Measurements from ENCODE around the gene C18orf63.
"Not testable (repeated sequence)": the region's sequence is repeated elsewhere in the genome, so short reads cannot be mapped to it uniquely, and the experiment has no call there.

Gene C18orf63

DNA sequence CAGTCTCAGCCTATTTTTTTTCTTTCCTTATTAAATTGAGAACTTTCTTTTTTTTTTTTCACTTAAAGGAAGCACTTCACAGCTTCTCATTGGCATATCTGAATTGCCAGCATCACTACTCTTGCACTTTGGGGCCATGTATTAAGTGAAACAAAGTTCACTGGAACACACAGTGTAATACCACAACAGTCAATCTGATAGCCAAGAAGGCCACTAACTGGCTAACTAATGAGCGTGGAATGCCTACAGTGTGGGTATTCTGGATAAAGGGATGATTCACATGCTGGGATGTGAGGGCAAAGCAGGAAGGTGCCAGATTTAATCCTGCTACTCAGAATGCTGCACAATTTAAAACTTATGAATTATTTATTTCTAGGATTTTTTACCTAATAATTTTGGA lies 11.7 kb upstream of the C18orf63 start:
- no peak overlapping the region for H3K9ac ChIP-seq (ENCODE audit: low read depth, low read length)
- H3K4me1 ChIP-seq (ENCODE audit: control insufficient read depth, insufficient read depth, low read length), result no peaks in the 10 kb centered on the region
- H3K27me3 ChIP-seq (ENCODE audit: control insufficient read depth, insufficient read depth, low read length), result no peaks in the 10 kb centered on the region
- H3K36me3 ChIP-seq (ENCODE audit: control insufficient read depth, insufficient read depth, low read length), result no peaks in the 10 kb centered on the region
- H3K9me3 ChIP-seq (ENCODE audit: control insufficient read depth, insufficient read depth, low read length), result no peaks in the 10 kb centered on the region
- H3K4me3 ChIP-seq (ENCODE audit: low read depth, low read length), result no peak overlapping the region

DNA sequence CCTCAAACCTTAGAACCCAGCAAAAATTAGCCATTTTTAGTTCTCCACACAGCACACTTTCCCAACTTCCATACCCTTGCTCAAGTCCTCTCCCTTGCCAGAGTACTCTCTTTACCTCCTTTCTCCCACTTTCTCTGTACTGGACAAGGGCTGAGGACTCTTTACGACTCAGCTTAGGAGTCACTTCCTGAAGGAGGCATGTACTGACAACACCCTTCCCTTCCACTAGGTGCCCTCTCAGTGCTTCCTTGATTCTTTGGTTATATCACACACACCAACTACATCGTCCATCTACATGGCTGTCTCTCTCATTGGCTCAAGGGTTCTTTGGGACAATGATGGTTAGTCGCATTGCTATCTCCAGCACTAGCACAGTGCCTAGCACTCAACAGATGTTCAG lies 5.2 kb upstream of the C18orf63 start:
- H3K4me3 ChIP-seq (ENCODE audit: low read depth, low read length), result no peak overlapping the region
- no peaks in the 10 kb centered on the region for H3K9me3 ChIP-seq (ENCODE audit: control insufficient read depth, insufficient read depth, low read length)
- H3K4me1 ChIP-seq (ENCODE audit: control insufficient read depth, insufficient read depth, low read length), result no peaks in the 10 kb centered on the region
- no peak overlapping the region for H3K9ac ChIP-seq (ENCODE audit: low read depth, low read length)
- no peaks in the 10 kb centered on the region for H3K27me3 ChIP-seq (ENCODE audit: control insufficient read depth, insufficient read depth, low read length)
- H3K36me3 ChIP-seq (ENCODE audit: control insufficient read depth, insufficient read depth, low read length), result no peaks in the 10 kb centered on the region

DNA sequence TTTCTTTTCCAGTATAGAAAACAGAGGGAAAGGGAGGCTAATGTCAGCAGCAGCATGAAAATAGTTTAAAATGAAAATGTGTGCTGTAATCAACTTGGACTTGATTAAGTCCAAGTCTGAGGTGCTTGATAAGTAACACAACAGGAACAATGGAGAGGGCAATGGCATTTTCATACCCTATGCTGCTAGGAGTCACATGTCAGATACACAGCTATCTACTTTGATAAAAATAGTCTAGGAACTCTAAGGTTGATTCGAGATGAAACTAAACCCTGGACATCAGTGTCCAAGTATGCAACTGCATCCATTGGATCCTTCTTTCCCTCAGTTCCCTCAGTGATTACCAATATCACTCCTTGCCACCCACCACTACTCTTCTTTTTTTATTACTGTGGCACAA lies 4.6 kb upstream of the C18orf63 start:
- H3K9me3 ChIP-seq (ENCODE audit: control insufficient read depth, insufficient read depth, low read length), result no peaks in the 10 kb centered on the region
- no peaks in the 10 kb centered on the region for H3K36me3 ChIP-seq (ENCODE audit: control insufficient read depth, insufficient read depth, low read length)
- no peaks in the 10 kb centered on the region for H3K4me1 ChIP-seq (ENCODE audit: control insufficient read depth, insufficient read depth, low read length)
- no peaks in the 10 kb centered on the region for H3K27me3 ChIP-seq (ENCODE audit: control insufficient read depth, insufficient read depth, low read length)
- H3K4me3 ChIP-seq (ENCODE audit: low read depth, low read length), result no peak overlapping the region
- H3K9ac ChIP-seq (ENCODE audit: low read depth, low read length), result no peak overlapping the region

DNA sequence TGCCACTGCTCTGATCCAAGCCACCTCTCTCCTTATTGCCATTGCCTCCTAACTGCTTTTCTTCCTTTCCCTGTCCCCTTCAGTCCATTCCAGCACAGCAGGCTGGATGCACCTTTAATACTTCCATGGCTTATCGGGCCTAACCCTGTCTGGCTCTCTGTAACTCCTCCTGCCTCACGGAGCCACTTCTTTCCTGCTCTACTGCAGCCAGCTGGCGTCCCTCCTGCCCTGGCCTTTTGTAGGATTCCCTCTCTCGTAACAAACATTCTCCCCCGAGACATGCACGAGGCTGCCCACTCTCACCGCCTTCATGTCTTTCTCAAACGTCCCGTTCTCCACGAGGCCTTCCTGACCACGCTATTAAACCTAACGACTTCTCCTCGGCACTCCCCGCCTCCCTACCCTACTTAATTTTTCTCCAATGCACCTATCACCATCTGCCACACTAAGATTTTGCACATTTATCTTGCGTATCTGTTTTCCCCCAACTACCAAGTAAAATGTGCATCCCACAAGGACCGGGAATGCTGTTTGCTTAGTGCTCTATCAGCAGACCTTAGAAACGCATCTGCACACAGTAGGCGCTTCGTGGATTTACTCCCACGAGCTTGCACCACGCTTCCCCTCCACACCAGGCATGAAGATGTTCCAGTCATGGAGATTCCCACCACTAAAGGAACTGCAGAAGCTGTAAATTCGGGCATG lies 728 bp upstream of the C18orf63 start:
- H3K36me3 ChIP-seq (ENCODE audit: control insufficient read depth, insufficient read depth, low read length), result no peaks in the 10 kb centered on the region
- no peak overlapping the region for H3K4me3 ChIP-seq (ENCODE audit: low read depth, low read length)
- H3K27me3 ChIP-seq (ENCODE audit: control insufficient read depth, insufficient read depth, low read length), result no peaks in the 10 kb centered on the region
- no peak overlapping the region for H3K9ac ChIP-seq (ENCODE audit: low read depth, low read length)
- H3K4me1 ChIP-seq (ENCODE audit: control insufficient read depth, insufficient read depth, low read length), result no peaks in the 10 kb centered on the region
- no peaks in the 10 kb centered on the region for H3K9me3 ChIP-seq (ENCODE audit: control insufficient read depth, insufficient read depth, low read length)

DNA sequence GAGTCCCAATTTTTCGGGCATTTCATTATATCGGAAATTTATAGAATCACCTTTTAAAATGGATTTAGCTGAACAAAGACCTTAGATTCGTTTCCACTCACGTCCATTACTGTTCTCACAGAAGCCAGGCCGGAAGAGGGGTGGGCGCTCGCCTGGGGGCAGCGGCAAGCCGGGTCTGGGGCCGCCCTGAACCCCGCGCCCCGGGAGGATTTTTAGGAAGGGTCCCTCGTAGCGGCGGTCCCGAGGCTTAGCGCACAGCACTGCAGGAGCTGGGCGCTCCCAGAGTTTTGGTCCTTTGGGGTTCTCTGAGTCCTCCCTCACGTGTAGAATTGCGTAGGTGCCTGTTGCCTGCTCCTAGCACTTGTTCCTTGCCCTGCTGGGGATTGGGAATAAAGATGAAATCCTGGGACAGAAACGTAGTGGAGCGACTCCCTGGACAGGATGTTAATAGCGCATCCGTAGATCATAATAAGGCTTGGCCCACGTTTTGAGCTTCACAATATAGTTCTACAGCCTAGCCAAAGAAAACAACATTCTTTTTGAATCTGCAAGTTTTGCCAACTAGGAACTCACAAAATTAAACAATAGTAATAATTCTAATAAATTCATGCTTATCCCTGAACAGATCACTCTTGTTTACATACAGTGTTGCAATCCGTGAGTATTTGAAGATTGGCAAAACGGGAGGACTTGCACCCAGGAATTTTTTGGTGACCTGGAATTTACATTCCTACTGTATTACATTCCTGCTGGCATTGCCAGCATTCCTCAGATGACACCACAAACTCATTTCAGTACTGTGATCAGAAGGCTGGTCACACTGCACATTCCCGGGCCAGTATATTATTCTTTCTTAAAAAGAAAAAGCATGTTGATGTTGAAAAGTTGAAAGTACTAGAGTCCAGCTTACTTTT lies 875 bp downstream of the C18orf63 start:
- no peaks in the 10 kb centered on the region for H3K9me3 ChIP-seq (ENCODE audit: control insufficient read depth, insufficient read depth, low read length)
- H3K36me3 ChIP-seq (ENCODE audit: control insufficient read depth, insufficient read depth, low read length), result no peaks in the 10 kb centered on the region
- no peaks in the 10 kb centered on the region for H3K27me3 ChIP-seq (ENCODE audit: control insufficient read depth, insufficient read depth, low read length)
- no peaks in the 10 kb centered on the region for H3K4me1 ChIP-seq (ENCODE audit: control insufficient read depth, insufficient read depth, low read length)
- no peak overlapping the region for H3K9ac ChIP-seq (ENCODE audit: low read depth, low read length)
- H3K4me3 ChIP-seq (ENCODE audit: low read depth, low read length), result no peak overlapping the region

DNA sequence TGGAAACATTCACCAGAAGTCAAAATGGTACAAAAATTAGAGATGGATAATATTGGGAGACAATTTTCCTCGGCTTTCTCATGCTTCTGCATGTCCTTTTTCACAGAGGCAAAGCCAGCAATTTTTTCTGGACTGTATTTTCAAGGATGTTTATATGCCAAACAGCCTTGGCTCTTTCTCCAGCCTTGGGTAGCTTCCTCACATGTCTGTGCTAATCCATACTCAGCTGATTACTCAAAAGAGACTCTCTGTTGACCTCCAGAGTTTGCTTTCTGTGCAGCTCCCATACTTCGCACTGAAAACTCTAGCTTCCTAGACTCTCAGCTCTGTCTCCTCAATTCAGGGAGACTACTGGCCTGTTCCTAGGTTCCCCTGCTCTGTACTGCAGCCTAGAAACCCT lies 10.6 kb downstream of the C18orf63 start:
- Histone ChIP-seq H3K4me1 (ENCODE audit: control insufficient read depth, insufficient read depth, low read length) (no peaks in the 10 kb centered on the region), H3K9me3 (ENCODE audit: control insufficient read depth, insufficient read depth, low read length) (no peaks in the 10 kb centered on the region), H3K36me3 (ENCODE audit: control insufficient read depth, insufficient read depth, low read length) (no peaks in the 10 kb centered on the region), H3K4me3 (ENCODE audit: low read depth, low read length) (no peak overlapping the region), H3K9ac (ENCODE audit: low read depth, low read length) (no peak overlapping the region), H3K27me3 (ENCODE audit: control insufficient read depth, insufficient read depth, low read length) (no peaks in the 10 kb centered on the region)

DNA sequence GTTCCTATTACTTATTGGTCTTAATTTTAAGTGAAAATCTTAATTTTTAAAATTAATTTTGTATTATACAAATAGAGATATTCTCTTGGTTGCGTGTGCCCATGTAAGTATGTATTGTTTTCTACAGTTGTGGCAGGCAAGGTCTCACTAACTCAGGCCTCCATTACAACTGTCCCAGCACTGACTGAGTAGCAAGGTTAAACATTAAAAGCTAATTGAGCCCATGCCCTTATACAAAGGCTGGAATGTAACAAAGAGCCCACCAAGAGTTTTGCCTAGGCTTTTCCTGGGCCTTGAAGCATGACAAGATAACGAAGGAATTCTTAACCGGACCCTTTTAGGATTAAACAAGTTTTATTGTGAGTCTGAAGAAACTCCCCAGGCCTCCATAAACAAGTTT lies 11.2 kb downstream of the C18orf63 start:
- H3K36me3 ChIP-seq (ENCODE audit: control insufficient read depth, insufficient read depth, low read length); H3K9ac ChIP-seq (ENCODE audit: low read depth, low read length); H3K27me3 ChIP-seq (ENCODE audit: control insufficient read depth, insufficient read depth, low read length); H3K4me3 ChIP-seq (ENCODE audit: low read depth, low read length); H3K9me3 ChIP-seq (ENCODE audit: control insufficient read depth, insufficient read depth, low read length); H3K4me1 ChIP-seq (ENCODE audit: control insufficient read depth, insufficient read depth, low read length): not testable (repeated sequence)

DNA sequence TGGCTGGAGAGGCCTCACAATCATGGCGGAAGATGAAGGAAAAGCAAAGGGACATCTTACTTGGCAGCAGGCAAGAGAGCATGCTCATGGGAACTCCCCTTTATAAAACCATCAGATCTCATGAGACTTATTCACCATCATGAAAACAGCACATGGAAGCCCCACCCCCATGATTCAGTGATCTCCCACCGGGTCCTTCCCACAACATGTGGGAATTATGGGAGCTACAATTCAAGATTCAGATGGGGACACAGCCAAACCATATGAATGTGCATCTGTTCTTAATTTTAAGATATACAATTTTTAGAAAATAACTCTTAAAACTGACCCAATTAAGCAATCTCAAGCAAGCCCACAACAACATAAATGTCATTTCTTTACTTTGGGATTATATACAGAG lies 12.6 kb downstream of the C18orf63 start:
- no peaks in the 10 kb centered on the region for H3K27me3 ChIP-seq (ENCODE audit: control insufficient read depth, insufficient read depth, low read length)
- no peaks in the 10 kb centered on the region for H3K4me1 ChIP-seq (ENCODE audit: control insufficient read depth, insufficient read depth, low read length)
- no peak overlapping the region for H3K9ac ChIP-seq (ENCODE audit: low read depth, low read length)
- H3K36me3 ChIP-seq (ENCODE audit: control insufficient read depth, insufficient read depth, low read length), result no peaks in the 10 kb centered on the region
- no peaks in the 10 kb centered on the region for H3K9me3 ChIP-seq (ENCODE audit: control insufficient read depth, insufficient read depth, low read length)
- no peak overlapping the region for H3K4me3 ChIP-seq (ENCODE audit: low read depth, low read length)

DNA sequence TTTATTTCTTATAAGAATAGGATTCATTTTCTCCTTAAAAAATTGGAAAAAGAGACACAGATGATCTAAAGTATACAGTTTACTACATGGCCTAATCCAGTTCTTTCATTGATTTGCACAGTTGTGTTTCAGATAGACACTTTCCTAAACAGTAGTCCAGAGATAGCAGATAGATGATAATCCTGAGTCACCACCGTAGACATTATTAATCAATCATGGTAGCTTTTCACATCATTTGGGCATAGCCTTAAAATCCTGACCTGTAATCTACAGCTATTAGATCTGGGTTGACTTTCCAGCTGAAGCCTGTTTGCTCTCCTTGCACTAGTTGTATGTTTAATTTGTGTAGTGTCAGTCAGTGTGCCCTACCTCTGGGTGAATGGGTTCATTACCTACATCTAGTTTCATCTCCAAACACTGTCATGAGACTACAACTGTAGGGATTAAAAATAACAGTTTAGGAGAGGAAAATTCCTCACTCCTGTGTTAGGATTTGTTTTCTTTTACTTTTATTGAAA lies 14.1 kb downstream of the C18orf63 start:
- H3K4me1 ChIP-seq (ENCODE audit: control insufficient read depth, insufficient read depth, low read length), result peaks cover 5% of the 10 kb centered on the region

DNA sequence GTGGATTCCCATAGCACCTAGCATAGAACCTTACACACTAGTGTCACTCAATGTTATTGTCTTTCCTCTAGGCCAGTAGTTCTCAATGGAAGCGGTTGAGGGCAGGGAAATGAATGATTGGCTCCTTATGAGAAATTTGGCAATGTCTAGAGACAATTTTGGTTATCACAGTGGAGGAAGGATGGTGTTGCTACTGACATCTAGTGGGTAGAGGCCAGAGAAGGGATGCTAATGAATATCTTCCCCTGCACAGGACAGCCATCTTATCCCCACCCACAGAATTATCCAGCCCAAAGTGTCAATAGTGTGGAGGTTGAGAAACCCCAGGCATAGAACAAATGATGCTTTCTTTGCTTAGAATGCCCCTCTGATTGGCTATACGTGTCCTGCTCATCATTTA lies 15.8 kb downstream of the C18orf63 start:
- Histone ChIP-seq H3K9ac (ENCODE audit: low read depth, low read length) (no peak overlapping the region), H3K4me3 (ENCODE audit: low read depth, low read length) (no peak overlapping the region), H3K4me1 (ENCODE audit: control insufficient read depth, insufficient read depth, low read length) (peaks cover 5% of the 10 kb centered on the region), H3K27me3 (ENCODE audit: control insufficient read depth, insufficient read depth, low read length) (no peaks in the 10 kb centered on the region), H3K36me3 (ENCODE audit: control insufficient read depth, insufficient read depth, low read length) (no peaks in the 10 kb centered on the region), H3K9me3 (ENCODE audit: control insufficient read depth, insufficient read depth, low read length) (no peaks in the 10 kb centered on the region)

More for the DNA sequence above, 14.1 kb downstream of the C18orf63 start:
- H3K9me3 ChIP-seq (ENCODE audit: control insufficient read depth, insufficient read depth, low read length), result no peaks in the 10 kb centered on the region
- no peak overlapping the region for H3K9ac ChIP-seq (ENCODE audit: low read depth, low read length)
- H3K27me3 ChIP-seq (ENCODE audit: control insufficient read depth, insufficient read depth, low read length), result no peaks in the 10 kb centered on the region
- H3K4me3 ChIP-seq (ENCODE audit: low read depth, low read length), result no peak overlapping the region
- no peaks in the 10 kb centered on the region for H3K36me3 ChIP-seq (ENCODE audit: control insufficient read depth, insufficient read depth, low read length)

DNA sequence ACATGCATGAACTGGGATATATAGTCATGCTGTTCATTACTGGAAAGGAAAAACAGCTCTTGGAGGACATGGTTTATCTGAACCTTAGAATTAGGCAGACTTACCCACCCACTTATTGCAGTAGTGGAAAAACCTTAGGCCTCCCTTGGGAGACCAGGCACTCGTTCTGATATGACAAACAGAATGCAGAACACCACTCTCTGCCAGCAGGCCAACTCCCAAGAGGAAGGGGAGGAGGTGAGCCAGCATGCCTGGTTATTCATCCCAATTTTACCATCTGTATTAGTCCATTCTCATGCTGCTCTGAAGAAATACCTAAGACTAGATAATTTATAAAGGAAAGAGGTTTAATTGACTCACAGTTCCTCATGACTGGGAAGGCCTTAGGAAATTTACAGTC lies 17.5 kb downstream of the C18orf63 start:
- H3K36me3 ChIP-seq (ENCODE audit: control insufficient read depth, insufficient read depth, low read length), result no peaks in the 10 kb centered on the region
- H3K4me1 ChIP-seq (ENCODE audit: control insufficient read depth, insufficient read depth, low read length), result peaks cover 5% of the 10 kb centered on the region
- no peaks in the 10 kb centered on the region for H3K27me3 ChIP-seq (ENCODE audit: control insufficient read depth, insufficient read depth, low read length)
- no peak overlapping the region for H3K9ac ChIP-seq (ENCODE audit: low read depth, low read length)
- H3K4me3 ChIP-seq (ENCODE audit: low read depth, low read length), result no peak overlapping the region
- H3K9me3 ChIP-seq (ENCODE audit: control insufficient read depth, insufficient read depth, low read length), result no peaks in the 10 kb centered on the region
